HG03575 (cell line): ENCODE results near the gene PHRF1.

Source experiments
- ATAC-seq: cut with Tn5 transposase; IDR thresholded peaks from one replicate; pipeline ENCODE4 v1.9.1; 2021; ENCODE audit not compliant: unreplicated experiment, insufficient number of reproducible peaks, low FRiP score; ENCODE audit errors: extremely low read depth

Gene PHRF1

DNA sequence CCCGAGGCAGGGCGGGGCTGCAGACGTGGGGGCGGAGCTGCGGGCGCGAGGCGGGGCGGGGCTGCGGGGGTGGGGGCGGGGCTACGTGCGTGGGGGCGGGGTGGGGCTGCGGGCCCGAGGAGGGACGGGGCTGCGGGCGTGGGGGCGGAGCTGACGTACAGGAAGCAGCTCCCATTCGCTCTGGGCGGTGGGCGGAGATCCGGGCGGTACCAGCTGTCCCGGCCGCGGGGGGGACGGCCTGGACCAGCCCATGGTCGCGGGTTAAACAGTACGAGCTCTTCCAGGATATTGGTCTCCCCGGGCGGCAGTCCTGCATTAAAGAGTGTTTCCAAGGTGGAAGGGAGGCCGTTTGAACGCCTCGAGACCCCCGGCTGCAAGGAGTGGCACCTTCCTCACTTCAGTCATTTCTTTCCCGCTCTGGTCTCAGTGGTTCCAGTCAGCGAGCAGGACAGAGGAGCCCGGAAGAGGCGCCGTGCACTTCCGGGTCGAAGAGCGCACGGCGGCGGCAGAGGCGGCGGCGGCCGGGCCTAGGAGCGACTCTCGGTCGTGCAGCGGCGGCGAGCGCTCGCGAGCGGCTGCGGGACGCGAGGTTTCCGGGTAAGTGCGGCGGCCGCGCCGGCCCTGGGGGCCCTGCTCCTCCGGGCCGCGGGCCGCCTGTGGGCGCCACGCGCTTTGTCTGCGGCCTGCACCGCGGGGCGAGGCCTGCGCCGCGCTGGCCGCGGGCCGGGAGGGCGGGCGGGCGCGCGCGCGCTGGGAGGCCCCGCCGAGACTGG, at the start of gene PHRF1:
TSS of gene PHRF1 (plus strand) at position 475 of the 773 bp plus-strand sequence. CDS start 5,043 bp downstream, outside the sequence.
- no peak for ATAC-seq

DNA sequence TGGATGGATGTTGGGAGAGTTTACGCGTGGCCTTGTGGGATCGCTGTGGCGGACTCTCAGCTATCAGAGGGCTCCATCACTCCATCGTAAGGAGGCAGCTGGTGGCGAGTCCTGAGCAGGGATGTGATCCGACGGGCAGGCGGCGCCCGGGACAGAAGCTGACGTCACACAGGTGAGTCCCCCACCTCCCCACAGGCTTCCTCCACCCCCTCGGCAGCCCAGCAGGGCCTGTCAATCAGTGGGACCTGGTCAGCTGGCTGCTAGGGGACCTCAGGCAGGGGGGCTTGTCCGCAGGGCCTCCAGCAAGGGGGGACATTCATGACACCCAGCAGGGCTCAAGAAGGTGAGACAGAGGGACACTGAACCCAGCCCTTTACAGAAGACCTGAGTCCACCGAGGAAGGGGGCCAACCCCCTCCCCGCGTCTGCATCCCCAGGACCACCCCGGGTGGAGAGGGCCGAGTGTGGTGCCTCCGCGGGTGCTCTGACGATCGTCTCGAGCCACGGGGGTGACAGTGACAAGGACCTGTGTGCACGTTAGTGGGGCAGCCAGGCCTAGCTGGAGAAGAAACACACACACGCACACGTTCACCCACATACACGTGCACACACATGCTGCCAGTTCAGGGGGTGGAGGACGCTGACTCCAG, 48.0 kb upstream of the PHRF1 start:
- ATAC-seq, result no peak

GRCh38 chr11:528815-529727, 47.2 kb upstream of the PHRF1 start:
- no peak for ATAC-seq

DNA sequence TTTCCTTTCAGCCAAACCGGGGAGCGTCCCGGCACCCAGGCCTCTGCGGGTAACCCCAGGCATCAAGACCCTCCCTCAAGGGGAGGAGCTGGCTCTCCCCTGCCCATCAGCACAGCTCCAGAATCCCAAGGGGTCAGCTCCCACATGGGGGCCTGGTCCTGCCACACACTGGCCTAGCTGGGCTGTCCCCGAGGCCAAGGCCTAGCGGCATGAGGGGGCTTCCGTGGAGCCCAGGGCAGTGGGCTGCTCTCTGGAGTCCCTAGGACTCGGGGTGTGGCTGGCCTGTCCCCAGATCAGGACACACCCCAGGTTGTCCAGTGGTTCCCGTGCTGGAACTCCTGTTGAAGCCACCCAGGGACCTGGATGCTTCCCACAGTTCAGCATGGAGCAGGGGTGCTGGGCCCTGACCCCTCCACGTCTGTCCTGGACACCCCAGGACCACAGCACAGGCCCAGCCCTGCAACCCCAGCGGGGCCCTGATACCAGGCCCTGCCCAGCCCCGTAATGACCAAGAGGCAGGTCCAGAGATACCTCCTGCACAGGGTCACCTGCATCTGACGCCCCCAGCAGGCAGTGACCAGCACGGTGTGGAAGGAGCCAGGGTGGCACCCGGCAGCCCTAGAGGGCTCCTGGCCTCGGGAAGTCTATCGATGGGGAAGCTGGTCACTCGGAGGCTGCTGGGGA, 46.4 kb upstream of the PHRF1 start:
- ATAC-seq, result no peak

- no peak for ATAC-seq
Measured at GRCh38 chr11:530960-531831, 45.1 kb upstream of the PHRF1 start.

GRCh38 chr11:531919-532526, 44.2 kb upstream of the PHRF1 start:
- no peak for ATAC-seq

GRCh38 chr11:532527-532985, 43.7 kb upstream of the PHRF1 start:
- no peak for ATAC-seq

GRCh38 chr11:532986-533585, 43.2 kb upstream of the PHRF1 start:
- ATAC-seq, result no peak

GRCh38 chr11:533586-534395, 42.5 kb upstream of the PHRF1 start:
- no peak for ATAC-seq

GRCh38 chr11:534396-535209, 41.7 kb upstream of the PHRF1 start:
- ATAC-seq, result no peak

DNA sequence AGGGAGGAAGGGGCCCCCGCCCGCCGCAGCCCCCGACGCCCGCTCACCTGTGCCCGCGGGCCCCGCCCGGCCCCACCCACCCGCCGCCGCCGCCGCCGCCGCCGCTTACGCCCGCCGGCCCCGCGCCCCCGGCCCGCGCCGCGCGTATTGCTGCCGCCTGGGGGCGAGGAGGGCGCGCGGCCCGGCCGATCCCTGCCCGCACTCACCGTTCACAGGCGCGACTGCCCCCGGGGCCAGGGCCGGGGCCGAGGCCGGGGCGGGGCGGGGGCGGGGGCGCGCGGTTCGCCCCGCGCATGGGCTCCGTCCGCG, 41.1 kb upstream of the PHRF1 start:
- no peak for ATAC-seq

- ATAC-seq, result no peak
Measured at GRCh38 chr11:535519-536454, 40.5 kb upstream of the PHRF1 start, which contains the start of gene HRAS. TSS of gene HRAS (minus strand) at chr11:535576.

GRCh38 chr11:536841-537621, 39.2 kb upstream of the PHRF1 start, which contains the start of gene LRRC56:
TSS of gene LRRC56 (plus strand) at chr11:537527. CDS start at chr11:540685, 3,158 bp downstream.
- peak; percentile 41 for ATAC-seq
